ENCODE data around the gene HPX. TPM values are rescaled to one million over a fixed set of nuclear protein-coding genes. Genes with fewer than 3 reads are reported as not detected.

HPX gene
- total and polyA plus RNA-seq, 2 of the 13 experiments (the other 11 are each of a cell fraction or from before 2014, with no cell fraction given), result 9.2 to 57.4 TPM

- TF ChIP-seq TEF (CRISPR knock-in tag; IDR thresholded peaks at IDR 0.05) (no peak), ATM (IDR thresholded peaks at IDR 0.05; ENCODE audit: borderline replicate concordance) (no peak), ZNF124 (CRISPR knock-in tag; IDR thresholded peaks at IDR 0.05) (no peak), ZNF10 (CRISPR knock-in tag; IDR thresholded peaks at IDR 0.05; ENCODE audit: borderline replicate concordance, low read depth) (no peak), ZNF281 (CRISPR knock-in tag; IDR thresholded peaks at IDR 0.05; ENCODE audit: borderline replicate concordance) (peak; percentile 32; the same call in 1 of the 2 replicates), POLR2G (IDR thresholded peaks at IDR 0.05; ENCODE audit: low read depth, low read length) (peak; percentile 55), ZBTB14 (CRISPR knock-in tag; IDR thresholded peaks at IDR 0.05) (peak; percentile 87), MTA1 (CRISPR knock-in tag; IDR thresholded peaks at IDR 0.05; ENCODE audit: borderline replicate concordance) (no peak), RBFOX2 (IDR thresholded peaks at IDR 0.05; ENCODE audit: low read depth, low read length) (peak; percentile 68), DNMT1 (CRISPR knock-in tag; IDR thresholded peaks at IDR 0.05) (no peak), SMAD3 (CRISPR knock-in tag; IDR thresholded peaks at IDR 0.05) (no peak), HNRNPLL (IDR thresholded peaks at IDR 0.05; ENCODE audit: low read depth, low read length, poor library complexity, severe bottlenecking) (peak; percentile 53), ZC3H4 (CRISPR knock-in tag; IDR thresholded peaks at IDR 0.05; ENCODE audit: borderline replicate concordance) (no peak), PRDM4 (CRISPR knock-in tag; IDR thresholded peaks at IDR 0.05; ENCODE audit: borderline replicate concordance) (no peak), MXD3 (CRISPR knock-in tag; IDR thresholded peaks at IDR 0.05) (0 out of 2 replicates have a peak, but pooled peaks have one; percentile 15), POLR2AphosphoS5 (IDR thresholded peaks at IDR 0.05; ENCODE audit: low read depth, low read length) (no peak), RFXANK (CRISPR knock-in tag; IDR thresholded peaks at IDR 0.05) (no peak), HNRNPK (IDR thresholded peaks at IDR 0.05; ENCODE audit: low read depth, low read length, poor library complexity, severe bottlenecking) (peak; percentile 35), PCBP2 (optimal IDR thresholded peaks at IDR 0.05; ENCODE audit: low read depth, low read length, poor library complexity, severe bottlenecking) (no peak), ZSCAN21 (CRISPR knock-in tag; IDR thresholded peaks at IDR 0.05; ENCODE audit: borderline replicate concordance) (0 out of 2 replicates have a peak, but pooled peaks have one; percentile 23), SOX13 (IDR thresholded peaks at IDR 0.05) (no peak), SOX13 (CRISPR knock-in tag; conservative IDR thresholded peaks at IDR 0.05 in 1 of 2, IDR thresholded peaks at IDR 0.05 in 1 of 2) (no peak), MBNL3 (CRISPR knock-in tag; conservative IDR thresholded peaks at IDR 0.05) (no peak)
These were observed 21.7 kb downstream of the HPX start, which contains the start of gene APBB1 (continued) for GRCh38 chr11:6419009-6419631.

Measured in HepG2 (cell line).